Activated CD8-positive, alpha-beta memory T cell treated with anti-CD3 and anti-CD28 coated beads, Interleukin-2, amount 50 U/mL, for 4 hours (primary cell): ENCODE results near the gene DUSP1.
"Not testable (repeated sequence)": the region's sequence is repeated elsewhere in the genome, so short reads cannot be mapped to it uniquely, and the experiment has no call there.

Experiments used
- DNase-seq: peaks from one replicate; pipeline ENCODE4 v3.0.0-alpha.2; 2020

The DUSP1 gene, protein sequence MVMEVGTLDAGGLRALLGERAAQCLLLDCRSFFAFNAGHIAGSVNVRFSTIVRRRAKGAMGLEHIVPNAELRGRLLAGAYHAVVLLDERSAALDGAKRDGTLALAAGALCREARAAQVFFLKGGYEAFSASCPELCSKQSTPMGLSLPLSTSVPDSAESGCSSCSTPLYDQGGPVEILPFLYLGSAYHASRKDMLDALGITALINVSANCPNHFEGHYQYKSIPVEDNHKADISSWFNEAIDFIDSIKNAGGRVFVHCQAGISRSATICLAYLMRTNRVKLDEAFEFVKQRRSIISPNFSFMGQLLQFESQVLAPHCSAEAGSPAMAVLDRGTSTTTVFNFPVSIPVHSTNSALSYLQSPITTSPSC

DNA sequence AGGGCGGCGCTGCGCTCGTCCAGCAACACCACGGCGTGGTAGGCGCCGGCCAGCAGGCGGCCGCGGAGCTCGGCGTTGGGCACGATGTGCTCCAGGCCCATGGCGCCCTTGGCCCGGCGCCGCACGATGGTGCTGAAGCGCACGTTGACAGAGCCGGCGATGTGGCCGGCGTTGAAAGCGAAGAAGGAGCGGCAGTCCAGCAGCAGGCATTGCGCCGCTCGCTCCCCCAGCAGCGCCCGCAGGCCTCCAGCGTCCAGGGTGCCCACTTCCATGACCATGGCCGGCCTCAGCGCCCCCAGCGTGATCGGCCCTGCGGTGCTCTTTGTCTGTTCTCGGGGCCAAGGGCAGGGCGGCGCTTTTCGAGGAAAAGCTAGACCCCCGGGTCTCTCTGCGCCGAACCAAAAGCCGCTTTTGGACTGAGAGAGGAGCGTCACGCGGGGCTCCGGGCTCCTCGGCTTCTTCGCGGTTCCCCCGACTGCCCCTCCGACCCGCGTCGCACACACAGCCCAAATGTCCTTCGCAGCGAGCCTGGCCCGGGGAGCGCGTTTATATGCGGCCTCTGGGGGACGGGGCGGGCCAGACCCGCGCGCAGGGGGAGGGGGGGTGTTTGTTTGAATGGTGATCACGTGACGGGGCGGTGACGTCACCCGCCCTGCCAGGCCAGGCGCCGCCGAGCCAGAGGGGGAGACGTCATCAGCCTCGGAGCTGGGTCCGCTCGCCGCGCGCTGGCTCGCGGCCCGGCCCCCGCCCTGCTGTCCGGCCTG, at the start of gene DUSP1:
Gene DUSP1, minus strand, starts transcription at position 521 of the 764 bp plus-strand sequence. Its CDS starts 243 bp downstream, at position 278.
- DNase-seq = peak; percentile 98

DNA sequence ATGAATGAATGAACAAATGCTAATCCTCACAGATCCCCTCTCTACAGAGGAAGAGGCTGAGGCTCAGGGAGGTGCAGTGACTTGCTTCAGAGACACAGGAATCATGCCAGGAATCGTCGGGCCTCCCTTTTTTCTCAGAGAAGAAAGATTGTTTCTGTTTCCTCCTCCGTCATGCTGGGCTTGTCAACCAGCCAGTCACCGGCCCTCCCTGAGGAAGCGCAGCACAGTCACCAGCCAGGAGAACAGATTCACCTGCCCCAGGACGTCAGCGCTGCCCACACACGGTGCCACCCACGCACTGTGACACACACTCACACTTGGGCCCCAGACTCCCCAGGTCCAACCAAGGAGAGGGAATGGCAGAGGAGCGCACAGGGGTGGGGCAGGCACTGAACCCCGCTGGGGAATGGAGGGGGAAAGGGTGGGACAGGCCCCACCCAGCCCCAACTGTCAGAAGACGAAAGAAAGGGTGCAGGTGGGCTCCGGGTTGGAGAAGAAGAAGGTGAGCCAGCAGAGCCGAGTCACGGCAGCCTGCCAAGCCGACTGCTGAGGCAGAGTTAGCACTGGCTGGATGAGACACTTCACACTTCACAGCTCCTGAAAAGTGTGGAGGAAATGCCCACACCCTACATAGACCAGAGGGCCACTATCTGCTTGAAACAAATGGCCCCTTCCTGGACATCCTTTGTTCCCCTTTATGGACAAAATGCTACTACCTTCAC, 49.2 kb upstream of the DUSP1 start:
- peak; percentile 44 for DNase-seq

DNA sequence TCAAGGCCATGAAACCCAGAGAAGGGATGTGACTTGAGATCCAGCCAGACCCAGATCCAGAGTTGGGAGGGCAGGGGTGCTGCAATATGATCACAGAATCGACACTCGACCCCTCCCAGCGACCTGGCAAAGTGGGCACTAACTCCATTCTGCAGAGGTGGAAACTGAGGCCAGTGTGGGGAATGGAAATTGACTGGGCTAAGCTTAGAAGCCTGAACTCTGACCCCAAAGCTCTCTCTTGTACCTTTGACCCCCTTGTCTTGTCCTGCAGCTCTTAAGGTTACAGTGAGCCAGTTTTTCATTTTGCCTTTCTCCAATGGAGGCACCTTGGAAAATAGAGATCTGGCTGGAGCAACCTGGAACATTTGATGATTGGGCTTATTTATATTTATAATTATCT, 48.6 kb upstream of the DUSP1 start:
- no peak for DNase-seq

DNA sequence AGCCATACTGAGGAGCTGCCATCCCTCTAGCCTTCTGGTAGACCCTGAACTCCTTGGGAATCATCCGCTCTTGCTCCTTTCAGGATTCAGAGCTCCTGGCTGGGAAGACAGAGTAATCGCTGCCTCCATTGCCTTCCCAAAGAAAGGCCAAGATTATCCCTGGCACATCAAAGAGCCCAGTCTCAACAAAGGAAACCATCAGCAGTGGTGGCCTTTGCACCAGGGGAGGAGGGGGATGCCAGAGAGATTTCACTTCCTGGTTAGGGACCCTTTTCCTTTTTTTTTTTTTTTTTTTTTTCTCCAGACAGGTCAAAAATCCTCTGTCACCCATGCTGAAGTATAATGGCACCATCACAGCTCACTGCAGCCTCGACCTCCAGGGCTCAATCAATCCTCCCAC, 47.1 kb upstream of the DUSP1 start:
- no peak for DNase-seq

DNA sequence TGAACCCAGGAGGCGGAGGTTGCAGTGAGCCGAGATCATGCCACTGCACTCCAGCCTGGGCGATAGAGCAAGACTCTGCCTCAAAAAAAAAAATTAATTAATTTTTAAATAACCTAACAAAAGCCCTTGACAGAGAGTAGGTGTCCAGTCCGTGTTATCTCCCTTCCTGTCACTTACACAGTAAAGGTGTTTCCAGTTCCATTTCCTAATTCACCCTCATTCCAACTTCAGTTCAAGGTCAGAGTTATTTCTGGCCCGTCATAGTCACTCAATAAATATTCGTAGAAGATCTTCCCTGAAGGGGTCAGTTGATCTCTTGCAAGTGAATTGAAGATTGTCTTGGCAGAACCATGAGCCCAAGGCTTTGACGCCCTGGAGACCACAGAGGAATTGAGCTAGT, 46.7 kb upstream of the DUSP1 start:
- DNase-seq = no peak

DNA sequence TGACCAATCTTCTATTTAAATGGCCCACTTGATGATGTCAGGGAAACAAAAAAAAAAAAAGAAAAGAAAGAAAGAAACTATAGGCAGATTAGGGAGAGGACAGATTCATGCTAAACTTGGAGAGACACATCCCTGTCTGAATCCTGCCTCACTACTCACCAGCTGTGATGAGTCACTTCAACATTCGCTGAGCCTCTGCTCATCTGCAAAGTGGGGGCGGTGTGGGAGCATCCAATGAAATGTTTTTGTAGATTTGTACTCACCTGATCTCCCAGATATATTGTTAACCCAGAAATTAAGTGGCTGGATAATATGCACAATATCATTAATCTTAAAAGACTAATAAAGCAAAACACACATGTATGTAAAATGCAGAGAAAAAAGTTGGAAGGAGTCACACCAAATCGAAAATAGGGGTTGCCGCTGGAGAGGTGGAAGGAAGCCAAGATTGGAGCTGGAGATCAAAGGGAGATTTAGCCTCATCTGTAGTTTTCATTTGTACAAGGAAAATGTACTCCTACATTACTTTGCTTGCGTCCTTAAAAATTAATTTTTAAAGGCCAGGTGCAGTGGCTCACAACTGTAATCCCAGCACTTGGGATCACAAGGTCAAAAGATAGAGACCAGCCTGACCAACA, 46.0 kb upstream of the DUSP1 start:
- no peak for DNase-seq

DNA sequence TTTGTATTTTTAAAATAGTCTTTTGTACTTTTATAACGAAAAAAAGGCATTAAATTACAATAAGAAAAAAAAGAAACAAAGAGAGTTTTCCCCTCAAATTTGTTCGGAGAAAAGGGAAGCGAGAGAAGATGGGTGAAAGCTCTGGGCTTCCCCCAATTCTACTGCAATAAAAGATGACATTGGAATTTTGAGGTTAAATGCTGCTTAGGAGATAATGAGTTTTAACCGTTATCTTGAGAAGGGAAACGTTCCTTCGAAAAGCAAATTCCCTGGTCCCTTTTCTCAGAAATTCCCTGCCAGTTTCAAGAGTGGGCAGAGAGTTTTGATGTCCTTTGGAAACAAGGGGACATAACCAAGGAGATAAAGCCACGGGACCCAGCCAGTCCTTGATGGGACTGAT, 44.6 kb upstream of the DUSP1 start:
- no peak for DNase-seq

DNA sequence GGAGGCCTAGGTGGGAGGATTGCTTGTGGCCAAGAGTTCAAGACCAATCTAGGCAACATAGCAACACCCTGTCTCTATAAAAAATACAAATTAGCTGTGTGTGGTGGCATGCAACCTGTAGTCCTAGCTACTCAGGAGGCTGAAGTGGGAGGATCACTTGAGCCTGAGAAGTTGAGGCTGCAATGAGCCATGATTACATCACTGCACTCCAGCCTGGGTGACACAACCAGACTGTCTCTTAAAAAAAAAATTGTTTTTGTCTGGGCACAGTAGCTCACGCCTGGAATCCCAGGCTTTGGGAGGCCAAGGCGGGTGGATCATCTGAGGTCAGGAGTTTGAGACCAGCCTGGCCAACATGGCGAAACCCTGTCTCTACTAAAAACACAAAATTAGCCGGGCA, 40.0 kb upstream of the DUSP1 start:
- DNase-seq = not testable (repeated sequence)

DNA sequence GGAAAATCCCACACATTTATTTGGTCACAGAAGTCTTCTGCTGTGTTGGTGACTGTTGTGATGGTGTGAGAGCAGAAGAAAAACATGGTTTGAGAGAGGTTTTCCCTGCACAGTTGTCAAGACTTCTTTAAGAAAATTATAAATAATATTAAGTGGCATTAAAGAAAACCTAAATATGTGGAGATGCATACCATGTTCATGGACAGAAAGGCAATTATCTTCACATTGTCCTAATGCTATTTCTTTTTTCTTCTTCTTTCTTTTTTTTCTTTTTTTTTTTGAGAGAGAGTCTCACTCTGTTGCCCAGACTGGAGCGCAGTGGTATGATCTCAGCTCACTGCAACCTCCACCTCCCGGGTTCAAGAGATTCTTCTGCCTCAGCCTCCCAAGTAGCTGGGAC, 38.8 kb upstream of the DUSP1 start:
- DNase-seq = no peak

DNA sequence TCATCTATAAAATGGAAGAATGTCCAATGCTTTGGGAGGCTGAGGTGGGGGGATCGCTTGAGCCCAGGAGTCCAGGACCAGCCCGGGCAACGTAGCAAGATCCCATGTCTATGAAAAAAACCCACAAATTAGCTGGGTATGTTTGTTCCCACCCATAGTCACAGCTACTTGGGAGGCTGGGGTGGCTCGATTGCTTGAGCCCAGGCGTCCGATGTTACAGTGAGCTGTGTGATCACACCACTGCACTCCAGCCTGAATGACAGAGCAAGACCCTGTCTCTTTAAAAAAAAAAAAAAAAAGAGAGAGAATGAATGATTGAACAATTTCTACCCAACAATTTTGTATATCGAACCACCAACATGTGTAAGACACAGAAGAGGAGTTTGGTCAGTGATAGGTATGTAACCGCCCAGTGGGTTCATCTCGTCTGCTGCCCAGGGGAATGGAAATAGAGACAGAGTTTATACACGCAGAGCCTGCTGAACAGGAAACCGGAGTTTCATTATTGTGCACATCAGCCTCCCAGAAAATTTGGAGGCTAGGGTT, 36.8 kb upstream of the DUSP1 start:
- DNase-seq = no peak

DNA sequence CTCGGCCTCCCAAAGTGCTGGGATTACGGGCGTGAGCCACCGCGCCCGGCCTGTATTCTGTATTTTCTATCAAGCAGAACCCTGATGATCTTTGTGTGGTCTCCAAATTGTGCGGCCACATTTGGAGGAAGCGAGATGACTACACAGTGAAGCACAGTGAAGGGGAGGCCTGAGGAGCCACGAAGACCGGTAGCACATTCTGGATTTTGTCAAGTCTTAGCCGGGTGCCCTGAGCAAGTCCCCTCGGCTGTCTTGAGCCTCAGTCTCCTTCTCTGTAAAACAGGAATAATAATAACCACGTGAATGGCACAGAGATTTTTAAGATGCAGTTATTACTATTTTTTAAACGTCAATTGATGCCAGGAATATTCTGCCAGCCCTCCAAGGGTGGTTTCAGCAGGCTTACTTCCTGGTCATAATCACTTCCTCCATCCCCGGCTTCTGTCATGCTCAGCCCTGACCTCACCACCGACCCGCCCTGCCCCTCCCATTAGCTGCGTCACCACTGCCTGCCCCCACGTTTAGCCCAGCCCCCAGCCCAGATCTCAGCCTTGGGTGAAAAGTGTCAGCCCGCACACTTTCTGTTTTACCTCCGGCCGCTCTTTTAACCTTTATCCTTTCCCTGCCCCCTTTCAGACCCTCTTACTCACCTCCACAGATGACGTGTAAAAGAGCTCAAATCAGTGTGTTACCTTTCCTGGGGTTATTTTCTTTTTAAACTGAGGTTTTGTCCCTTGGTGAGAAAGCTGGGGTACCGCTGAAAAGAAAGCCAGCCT, 36.1 kb upstream of the DUSP1 start:
- DNase-seq = peak; percentile 87

DNA sequence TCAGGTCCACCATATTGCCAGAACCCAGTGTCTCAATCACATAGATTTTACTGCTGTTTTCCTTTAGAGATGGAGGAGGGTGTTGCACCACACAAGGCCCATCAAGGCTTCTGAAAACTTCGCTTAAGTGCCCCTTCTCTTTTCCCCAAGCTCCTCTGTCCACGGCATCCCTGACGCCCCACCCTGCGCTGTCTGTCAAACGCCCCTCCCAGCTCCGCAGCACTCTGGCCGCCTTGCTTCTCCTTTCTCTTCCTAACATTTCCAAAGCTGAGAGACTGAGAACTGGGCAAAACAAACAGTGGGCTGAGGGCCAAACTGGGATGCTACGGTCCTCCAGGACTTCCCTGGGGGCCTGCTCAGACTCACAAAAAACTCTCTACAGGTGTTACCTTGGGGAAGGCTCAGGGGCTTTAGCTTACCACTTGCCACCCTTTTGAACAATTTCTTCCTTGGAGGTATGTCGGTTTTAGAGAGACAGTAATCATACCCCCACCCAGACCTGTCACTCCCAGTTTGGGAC, 34.8 kb upstream of the DUSP1 start:
- DNase-seq = no peak

DNA sequence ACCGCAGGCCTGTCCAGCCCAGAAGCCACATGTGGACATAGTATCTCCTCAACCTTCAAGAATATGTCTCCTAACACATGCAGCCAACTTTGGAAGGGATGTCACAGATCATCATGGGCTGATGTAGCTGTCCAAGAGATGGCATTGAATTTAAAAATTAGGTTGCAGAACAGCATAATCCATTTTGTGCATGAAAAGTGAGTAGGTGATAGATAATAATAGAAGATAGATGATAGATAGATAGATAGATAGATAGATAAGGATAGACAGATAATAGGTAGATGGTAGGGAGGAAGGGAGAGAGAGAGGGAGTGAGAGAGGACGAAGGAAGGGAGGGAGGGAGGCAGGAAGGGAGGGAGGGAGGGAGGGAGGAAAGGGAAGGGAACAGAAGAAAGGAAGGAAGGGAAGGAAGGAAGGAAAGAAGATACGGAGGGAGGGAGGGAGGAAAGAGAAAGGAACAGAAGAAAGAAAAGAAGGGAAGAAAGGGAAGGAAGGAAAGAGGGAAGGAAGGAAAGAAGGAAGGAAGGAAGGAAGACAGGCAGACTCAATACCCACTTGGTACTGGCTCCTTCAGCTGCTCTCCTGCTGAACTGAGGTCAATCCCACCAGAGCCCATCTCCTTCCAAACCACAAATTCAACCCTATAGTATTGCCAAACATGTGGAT, 34.2 kb upstream of the DUSP1 start:
- no peak for DNase-seq

DNA sequence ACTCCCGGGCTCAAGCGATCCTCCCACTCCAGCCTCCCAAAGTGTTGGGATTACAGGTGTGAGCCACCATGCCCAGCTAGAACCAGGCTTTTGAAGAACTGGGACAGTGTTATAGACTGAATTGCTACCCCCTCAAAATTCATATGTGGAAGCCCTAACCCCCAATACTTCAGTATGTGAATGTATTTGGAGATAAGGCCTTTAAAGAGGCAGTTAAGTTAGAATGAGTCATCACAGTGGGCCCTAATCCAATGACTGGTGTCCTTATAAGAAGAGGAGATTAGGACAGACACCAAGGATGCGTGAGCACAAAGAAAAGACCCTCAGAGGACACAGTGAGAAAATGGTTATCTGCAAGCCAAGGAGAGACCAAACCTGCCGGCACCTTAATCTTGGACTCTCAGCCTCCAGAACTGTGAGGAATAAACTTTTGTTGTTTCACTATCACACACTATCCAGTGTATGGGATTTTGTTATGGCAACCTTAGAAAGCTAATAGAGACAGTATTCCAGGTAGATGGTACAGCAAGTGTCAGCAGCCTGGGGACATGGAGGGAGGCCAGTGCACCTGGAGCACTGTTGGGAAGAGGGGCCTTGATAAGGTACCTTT, 31.7 kb upstream of the DUSP1 start:
- DNase-seq = no peak

DNA sequence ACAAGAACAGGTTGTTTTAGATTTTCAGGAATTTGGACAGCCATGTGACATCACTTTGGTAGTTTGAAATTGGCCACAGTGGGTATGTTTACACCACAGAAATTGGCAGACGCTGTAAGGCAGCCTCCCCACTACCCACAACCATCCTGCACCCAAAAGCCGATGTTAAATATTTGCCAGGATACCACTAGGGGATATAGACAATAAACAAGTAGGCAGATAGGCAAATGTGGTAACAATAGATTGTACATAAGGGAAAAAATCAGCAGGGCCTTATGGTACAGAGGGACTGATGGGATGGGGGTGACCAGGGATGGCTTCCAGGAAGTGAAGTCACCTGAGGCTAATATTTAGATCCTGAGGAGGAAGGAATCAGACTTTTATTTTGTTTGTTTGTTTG, 31.1 kb upstream of the DUSP1 start:
- no peak for DNase-seq

DNA sequence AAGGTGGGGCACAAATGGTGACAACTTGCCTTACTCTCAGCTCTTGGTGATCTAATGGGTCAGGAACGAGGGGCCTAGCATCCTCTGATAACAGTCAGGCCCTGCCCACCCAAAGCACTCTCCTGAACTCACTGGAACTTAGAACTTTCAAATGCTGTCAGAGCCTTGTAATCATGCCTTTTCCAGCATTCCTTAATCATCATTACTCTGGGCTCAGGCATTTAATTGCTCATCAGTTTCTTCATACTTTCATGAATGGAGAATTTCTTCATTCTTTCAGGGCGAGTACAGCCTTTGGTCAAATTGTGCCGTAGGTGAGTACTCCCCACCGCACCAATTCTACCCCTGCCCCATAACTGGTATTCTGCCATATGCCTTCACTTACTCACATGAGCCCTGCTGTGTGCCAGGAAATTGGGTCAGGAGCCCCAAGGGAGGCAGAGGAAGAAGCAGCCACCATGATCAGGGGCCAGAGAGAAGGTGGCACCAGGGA, 30.2 kb upstream of the DUSP1 start:
- no peak for DNase-seq

DNA sequence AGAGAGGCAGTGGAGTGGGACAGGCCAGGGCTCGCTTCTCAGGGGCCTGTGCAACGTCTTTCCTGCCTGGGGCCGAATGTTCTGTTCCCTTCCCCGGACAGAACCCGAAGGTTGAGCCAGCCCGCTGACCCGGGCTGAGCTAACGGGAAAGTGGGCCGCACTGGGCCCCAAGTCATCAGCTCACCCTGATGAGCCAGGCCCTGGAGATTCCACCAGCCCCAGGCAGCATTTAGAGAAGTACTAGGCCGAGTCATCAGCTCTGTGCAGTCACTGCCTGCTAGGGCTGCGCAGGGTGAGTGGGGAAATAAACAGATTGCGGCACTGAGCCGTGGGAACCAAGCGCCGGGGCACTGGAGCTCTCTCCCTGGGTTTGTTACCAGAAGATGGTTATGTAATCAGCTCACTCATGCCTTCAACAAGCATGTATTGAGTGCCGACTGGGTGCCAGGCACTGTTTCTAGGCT, 29.1 kb upstream of the DUSP1 start:
- no peak for DNase-seq

DNA sequence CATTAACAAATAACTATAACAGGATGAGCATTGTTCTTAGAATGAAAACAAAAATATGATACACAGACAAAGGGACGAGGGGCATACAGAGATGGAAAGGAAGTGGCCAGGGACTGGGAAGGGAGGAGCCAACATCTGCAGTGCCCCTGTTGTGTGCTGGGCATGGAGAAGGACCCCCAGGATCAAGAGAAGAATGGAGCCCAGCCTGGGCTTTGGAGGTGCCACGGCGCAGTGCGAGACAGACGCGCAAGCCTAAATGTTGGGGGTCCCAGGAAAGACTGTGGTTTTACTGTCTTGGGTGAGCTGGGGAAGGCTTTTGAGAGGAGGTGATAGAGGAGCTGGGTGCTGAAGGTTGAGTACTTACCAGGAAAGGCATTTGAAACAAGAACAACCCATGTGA, 28.4 kb upstream of the DUSP1 start:
- no peak for DNase-seq

DNA sequence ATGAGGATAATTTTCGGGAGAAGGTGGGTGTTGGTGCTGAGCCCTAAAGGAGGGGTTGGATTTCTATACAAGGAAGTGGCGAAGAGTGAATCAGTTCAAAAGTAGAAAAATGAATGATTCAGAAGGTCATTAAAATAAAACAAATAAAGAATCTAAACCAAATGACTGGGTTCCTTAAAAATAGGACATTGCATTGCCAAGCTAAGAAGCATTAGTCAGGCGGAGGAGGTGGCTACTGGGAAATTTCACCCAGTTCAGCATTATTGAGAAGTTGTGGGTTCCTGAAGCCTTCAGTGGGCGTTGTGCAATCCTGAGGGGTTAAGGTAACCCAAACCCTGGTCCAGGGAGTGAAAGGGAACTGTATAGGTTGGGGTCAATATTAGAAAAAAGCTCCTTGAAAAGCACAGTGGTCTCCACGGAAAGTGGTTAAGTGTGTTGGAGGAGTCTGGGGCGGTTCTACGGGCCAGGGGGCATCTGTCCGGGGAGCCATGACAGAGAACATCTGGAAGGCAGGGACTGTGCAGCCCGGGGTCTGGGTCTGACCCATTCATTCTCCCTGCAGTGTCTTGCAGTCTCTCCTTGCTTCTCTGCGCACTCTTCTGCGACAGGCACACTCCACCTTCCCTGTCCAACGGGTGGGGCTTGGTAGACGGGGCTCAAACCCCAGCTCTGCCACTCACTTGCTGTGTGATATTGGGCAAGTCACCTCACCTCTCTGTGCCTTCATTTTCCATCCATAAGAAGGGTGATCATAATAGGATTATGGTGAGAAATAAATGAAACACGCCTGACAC, 27.6 kb upstream of the DUSP1 start:
- DNase-seq = no peak

DNA sequence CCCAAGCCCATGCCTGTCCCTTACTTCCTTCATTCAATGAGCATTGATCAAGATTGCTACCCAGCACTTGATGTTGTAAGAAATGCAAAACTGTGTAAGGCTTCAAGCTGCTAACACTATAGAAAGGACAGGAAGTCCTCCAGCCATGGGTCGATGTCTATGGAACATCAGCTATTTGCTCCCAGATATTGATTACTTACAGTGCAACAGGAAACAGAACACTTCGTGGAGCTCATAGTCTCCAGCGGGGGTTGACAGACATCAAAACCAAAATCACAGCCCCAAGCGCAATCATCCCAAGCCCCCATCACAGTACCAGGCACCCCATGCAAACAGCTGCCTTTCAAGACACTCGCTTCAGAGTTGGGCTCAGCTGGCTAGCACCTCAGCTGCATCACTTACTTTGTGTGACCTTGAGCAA, 26.8 kb upstream of the DUSP1 start:
- no peak for DNase-seq
